Femur (tissue), 1 donor: Measurements from ENCODE around the gene WDR74.
"Not testable (repeated sequence)": the region's sequence is repeated elsewhere in the genome, so short reads cannot be mapped to it uniquely, and the experiment has no call there.

Experiments
- DNase-seq: peaks from one replicate; pipeline ENCODE4 v3.0.0-alpha.2; 2017

WDR74 gene

DNA sequence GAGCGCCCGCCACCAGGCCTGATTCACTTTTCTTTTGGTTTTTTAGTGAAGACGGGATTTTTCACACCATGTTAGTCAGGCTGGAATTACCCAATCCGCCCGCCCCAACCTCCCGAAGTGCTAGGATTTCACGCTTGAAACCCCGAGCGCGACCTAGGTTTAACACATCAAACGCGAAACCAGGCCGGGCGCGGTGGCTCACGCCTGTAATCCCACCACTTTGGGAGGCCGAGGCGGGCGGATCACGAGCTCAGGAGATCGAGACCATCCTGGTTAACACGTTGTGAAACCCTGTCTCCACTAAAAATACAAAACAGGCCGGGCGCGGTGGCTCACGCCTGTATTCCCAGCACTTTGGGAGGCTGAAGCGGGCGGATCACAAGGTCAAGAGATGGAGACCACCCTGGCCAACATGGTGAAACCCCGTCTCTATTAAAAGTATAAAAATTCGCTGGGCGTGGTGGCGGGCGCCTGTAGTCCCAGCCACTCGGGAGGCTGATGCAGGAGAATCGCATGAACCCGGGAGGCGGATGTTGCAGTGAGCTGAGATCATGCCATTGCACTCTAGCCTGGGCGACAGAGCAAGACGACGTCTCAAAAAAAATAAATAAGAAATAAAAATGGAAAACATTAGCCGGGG, 1.5 kb upstream of the WDR74 start:
- peak; percentile 75 for DNase-seq

DNA sequence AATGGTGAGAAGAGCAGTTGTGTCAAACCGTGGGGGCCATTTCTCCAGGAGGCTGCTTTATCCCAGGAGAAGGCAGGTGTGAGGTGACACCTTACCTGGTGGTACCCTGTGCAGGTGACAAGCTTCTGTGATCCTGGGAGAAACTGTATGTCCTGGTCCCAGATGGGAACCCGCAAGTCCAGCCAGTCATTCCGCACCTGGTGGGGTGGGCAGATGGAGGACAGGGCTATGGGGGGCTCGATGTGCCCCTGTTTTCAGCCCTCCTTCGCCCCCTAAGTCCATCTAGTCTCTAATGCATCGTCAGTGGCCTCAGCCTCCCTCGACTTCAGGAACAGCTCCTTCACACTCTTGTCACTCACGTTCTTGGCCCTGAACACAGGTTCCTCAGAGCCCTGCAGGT, 4.1 kb downstream of the WDR74 start:
- DNase-seq = no peak

DNA sequence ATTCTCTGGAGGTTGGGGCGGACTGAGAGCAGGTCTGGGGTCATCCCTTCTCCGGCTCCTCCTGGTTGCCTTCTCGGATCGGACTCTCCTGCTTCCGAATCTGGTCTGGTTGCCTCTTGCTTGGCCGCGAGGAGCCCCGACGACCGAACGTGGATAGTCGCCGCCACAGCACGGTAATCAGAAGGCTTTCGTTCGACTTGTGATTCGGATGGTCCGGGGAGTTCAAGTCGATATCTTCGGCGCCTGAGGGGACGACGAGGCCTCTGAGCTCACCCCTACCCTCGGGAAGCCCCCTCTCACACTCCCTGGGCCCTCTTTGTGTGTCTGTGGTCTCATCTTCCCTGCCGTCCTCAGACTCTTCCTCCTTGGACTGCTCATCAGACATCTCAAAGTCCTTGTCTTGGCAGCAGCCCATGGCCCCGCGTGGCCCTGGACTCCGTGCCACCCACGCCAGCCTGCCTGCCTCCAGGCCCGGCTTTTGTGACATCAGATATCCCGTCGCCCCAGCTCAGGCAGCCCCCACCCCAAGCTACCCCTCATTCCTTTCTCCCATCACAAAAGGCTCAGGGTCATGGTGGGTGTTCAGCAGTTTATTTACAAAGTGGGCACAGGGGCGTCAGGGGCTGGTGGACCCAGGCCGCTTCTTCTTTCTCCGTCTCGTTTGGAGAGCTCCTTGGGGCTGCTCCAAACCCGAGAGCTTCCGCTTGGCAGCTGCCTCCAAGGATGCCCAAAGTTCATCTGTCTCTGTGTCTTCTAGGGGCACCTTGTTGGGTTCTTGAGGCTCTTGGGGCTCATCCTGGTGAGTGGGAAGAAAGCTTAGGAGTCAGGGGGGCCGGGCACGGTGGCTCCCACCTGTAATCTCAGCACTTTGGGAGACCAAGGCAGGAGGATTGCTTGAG, 6.8 kb downstream of the WDR74 start, which contains the start of gene TEX54:
Gene TEX54, minus strand, starts transcription at position 506 of the 899 bp plus-strand sequence.
- DNase-seq = peak; percentile 53

DNA sequence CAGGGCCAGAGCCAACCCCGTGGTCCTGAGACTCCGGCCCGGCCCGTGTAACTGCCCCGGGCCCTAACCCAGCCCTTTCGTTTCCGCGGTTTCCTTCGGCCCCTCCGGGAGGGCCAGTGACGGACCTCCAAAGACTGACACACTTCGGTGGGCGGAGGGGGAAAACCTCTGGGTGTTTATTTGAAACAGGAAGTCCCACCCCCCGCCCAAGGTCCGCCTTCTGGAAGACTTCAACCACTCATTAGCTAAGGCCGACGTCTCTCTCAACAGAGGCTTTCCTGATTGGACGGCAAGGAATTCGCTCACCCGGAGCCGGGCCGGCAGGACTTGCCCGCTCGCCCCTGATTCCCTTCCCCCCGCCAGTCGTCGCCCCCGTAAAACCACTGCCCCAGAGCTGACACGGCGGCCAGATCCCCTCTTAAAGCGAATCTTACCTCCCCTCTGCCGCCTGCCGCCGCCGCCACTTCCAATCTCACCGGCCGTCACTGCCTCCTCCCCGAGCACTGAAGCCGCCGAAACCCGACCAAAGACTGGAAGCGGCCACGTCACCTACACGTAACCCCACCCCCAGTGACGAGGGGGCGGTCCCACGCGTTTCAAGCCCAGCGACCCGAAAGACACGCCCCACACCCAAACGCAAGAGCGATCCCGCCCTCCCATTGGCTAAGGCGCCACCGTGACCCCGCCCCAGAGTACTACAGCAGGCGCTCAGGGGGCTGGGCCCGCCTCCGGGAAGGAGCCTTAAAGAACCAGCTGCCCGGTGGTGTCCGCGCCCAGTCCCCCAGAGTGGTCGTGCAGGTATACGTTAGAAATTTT, 7.7 kb downstream of the WDR74 start, which contains the start of gene STX5:
Gene STX5, minus strand, starts transcription at position 532 of the 816 bp plus-strand sequence. CDS start 808 bp downstream, outside the sequence.
- peak; percentile 100 for DNase-seq

DNA sequence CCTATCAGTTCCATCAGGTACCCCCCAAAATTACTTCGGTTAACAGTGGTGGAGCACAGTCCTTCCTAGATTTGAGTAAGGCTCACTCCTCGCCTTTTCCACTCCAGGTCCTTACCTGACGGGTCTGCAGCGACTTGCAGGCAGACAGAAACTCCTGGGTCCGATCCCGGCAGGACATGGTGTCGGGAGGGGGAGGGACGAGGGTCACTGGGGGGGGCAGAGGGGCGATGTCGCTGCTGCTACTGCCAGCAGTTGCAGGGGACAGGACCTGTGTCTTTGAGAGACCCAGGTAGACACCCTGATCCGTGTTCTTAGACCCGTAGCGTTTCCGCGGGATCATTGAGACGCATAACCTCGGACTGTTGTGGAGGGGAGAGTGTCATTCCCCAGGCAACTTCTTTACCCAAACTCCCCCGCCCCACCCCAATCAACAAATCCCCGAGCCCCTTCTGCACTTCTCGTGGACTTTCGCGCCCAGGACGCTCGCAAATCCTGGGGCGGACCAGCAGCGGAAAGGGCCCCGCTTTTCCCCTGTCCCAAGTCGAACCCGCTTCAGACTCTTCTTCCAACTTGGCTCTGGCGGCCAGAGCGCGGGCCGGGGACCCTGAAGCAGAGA, 8.4 kb downstream of the WDR74 start:
- peak; percentile 57 for DNase-seq

DNA sequence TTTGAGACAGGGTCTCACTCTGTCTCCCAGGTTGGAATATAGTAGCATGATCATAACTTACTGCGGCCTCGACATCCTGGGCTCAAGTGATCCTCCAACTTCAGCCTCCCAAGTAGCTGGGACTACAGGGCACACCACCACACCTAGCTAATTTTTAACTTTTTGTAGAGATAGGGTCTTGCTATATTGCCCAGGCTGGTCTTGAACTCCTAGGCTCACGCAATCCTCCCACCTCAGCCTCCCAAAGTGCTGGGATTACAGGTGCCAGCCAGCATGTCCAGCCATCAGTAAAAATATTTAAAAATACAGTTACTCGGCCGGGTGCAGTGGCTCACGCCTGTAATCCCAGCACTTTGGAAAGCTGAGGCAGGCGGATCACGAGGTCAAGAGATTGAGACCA, 11.3 kb downstream of the WDR74 start:
- not testable (repeated sequence) for DNase-seq

DNA sequence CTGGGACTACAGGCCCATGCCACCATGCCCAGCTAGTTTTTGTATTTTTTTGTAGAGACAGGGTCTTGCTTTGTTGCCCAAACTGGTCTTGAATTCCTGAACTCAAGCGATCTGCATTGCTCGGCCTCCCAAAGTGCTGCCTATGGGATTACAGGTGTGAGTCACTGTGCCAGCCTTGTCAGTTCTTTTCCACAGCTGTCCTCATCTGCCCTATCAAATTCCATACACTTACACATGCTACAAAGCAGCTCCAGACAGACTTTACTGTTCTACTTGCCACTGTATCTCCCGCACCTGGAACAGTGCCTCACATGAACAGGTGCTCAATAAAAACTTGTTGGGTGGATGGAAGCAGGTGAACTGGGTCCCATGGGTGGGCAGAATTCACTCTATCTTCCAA, 15.7 kb downstream of the WDR74 start:
- DNase-seq = no peak

DNA sequence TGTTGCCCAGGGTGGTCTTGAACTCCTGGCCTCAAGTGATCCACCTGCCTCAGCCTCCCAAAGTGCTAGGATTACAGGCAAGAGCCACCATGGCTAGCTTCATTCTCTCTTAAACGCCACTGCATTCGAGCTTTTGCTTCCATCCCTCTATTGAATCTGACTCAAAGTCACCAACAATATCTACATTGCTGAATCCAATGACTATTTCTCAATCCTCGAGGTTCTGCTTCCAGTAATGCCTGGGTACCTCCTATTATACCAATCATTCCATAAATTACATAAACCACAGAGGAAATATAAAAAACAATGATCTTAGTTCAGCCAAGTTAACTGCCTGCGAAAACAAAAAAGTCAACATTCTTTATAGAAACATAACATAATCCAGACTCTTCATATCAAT, 22.3 kb downstream of the WDR74 start:
- DNase-seq = no peak

DNA sequence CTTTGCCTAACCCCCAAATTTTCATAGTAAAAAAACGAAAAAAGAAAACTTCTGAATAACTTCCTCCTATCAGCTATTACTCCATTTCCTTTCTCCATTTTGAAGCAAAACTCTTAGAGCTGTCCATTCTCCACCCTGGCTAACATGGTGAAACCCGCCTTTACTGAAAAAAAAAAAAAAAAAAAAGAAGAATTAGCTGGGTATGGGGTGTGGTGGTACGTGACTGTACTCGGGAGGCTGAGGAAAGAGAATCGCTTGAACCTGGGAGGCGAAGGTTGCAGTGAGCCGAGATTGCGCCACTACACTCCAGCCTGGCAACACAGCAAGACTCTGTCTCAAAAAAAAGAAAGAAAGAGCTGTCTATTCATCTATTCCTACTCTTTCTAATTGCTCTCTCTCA, 22.8 kb downstream of the WDR74 start:
- DNase-seq = no peak

DNA sequence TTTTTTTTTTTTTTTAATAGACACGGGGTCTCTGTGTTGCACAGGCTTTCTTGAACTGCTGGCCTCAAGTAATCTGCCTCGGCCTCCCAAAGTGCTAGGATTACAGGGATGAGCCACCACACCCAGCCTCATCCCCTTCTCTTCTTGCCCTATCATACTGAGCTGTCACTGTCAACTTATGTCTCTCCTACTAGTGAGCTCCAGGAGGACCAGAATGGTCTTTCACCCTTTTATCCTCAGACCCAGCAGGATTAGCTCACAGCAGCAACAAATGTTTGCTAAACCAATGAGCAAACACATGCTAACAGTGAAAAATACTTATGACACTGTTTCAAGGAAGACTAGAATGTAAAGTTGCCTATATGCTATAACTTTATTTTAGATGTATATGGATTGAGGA, 27.7 kb downstream of the WDR74 start:
- no peak for DNase-seq

DNA sequence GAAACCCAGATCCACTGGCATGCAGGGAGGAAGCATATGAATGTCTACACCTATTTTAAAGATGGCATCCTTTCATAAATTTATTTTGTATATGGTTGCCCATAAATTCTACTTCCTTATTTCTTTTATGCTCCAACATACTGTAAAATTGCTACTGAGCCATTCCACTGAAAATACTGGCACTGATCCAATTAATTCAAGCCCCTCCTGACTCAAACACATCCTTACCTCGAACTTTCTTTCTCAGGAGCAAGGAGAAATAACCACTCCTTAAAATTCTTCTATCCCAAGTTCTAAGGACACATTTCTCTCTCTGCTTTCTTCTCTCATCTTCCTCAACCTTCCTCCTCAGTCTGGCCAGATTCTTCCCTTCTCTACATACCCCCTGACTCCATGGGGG, 28.6 kb downstream of the WDR74 start:
- DNase-seq = no peak

DNA sequence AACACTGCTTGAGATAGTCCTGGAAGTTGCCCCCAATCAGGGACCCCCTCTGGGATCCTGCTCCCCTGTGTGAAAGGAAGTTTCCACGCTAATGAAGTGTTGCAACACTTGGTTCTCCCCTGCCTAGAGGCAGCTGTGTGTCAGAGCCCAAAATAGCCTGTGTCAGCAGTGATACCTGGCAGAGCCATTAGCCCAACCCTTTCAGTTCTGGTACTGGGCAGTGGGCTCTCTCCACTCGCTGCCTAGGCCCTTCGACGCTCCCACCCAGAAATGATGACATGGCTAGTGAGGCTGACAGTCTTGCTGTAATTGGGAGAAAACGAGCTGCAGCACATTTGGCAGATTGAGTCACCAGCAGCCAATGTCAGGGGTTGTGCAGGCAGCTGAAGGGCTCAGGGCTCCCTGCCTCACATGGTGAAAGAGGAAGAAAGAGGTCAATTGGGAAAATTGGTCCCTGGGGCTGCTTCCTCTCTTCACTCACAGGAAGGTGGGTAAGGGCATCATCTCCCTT, 32.7 kb downstream of the WDR74 start:
- DNase-seq = peak; percentile 39

DNA sequence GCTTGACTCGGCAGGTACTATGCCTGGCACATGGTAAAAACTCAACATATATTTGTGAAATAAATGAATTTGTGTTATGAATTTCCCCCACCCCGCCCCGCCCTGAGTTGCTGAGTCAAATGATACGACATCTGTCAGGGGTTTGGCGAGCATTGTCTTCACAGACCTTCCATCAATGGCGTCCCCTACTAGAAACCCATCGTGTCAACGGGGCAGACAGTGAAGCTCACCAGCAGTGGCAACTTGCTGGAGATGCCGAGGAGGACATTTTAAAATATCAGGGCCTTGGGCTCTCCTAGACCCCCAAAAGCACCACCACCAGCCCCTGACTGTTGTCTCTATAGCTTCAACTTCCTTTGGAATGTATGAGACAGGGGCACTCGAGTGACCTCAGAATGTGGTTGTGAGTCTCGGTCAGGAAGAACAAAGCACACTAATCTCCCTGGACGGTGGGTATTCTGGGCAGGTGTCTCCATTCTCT, 33.4 kb downstream of the WDR74 start:
- peak; percentile 38 for DNase-seq

DNA sequence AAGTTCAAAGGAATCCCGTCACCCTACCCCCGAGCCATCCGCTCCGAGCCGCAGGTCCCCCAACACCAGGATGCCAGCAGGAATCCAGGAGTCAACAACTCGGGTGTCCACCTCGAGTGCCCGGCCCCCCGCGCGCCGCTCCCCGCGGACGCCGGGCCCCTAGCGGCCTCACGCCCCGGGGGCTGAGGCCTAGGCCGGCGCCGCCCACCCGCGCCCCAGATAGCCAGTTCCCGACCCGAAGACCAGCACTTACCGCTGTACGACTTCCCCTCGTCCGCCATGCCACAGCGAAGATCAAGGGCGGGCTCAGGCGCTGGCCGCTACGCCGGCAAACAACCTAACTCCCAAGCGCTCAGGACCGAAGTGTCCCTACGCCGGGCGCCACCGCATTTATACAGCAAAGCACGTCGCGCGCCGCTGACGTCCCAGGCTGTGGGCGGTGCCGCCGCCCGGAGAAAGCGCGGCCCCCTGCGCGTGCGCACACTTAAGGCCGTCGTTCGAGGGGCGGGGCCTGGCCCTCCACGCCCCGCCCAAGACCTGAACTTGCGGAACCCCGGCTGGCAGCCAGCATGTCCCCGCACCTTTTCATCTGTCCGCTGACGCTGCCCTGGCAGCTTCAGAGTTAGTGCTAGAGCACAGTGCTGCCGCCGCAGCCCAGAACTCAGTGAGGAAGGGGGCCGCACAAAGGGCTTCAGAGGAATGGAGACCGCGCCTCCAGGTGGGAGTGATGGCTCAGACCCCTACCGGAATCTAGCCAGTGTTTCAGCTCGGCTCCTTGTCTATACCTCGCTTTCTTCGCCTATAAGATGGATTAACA, 34.1 kb downstream of the WDR74 start, which contains the start of gene NXF1:
Gene NXF1, minus strand, starts transcription at position 365 of the 817 bp plus-strand sequence. Its CDS starts 84 bp downstream, at position 281.
- DNase-seq = peak; percentile 96

DNA sequence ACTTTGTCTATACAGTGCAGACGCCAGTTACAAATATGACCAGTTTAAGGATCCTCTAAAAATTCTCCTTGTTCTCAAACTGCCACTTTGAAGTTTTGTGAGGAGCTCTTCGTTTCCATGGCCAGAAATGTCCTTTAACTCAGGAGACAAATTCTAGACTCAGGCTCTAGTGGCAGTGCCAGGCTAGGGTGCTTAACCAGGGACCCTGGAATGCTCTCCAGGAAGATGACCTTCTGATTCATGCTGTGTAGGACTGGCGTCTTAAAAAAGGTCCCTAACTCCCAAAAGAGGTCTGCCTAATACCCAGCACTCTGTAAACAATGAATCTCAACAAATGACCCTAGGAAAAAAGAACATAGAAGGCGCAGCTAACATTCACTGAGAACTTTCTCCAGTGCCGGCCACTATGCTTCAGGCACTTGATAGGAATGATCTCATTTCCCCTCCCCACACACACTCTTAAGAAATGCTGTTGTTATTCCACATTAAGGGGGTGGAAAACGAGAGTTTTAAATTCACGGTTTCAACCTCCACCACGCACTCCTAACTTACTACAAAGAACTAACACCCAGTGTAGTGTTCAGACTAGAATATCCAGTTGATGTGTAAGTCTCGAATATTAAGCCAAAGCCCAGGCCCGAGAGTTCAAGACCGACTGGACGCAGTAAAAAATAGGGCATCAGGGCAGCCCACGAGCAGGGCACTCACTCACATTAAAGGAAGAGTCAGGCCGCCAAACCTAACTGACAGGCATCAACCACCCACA, 34.9 kb downstream of the WDR74 start:
- DNase-seq = no peak

DNA sequence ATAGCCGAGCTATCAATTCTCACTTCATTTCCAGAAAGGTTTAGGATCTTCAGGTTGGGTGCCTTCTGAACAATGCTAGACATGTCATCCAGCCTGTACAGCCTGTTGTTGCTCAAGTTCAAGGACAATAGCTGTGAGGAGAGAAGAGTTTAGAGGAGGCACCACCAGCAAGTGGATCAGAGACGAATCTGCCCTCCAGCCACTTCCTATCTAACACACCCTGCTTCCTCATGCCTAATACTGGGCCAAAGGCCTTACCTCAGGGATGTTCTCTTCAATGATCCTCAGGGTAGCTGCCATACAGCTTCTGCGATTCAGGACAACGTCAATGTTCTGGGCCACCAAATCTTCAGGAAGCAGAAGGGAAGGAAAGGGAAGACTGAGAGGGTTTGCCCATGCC, 38.3 kb downstream of the WDR74 start:
- DNase-seq = no peak

DNA sequence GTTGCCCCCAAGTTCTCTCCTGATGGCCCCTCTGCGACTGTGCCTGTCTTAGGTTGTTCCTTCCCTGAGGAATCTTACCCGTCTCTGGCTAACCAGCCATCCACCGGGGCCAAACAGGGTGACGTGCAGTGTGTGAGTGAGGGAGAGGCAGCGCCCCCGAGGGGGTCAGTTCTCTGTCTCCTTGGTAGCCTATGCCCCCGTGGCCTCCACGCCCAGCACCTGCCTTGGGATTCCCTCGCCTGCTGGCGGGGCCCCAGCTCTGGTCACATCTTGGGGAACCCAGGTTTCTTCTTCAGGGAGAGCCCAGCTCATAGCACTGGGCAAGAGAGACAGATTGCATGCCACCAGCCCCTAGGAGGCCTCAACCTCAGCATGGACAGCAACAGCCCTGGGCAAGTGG, 39.9 kb downstream of the WDR74 start:
- no peak for DNase-seq

DNA sequence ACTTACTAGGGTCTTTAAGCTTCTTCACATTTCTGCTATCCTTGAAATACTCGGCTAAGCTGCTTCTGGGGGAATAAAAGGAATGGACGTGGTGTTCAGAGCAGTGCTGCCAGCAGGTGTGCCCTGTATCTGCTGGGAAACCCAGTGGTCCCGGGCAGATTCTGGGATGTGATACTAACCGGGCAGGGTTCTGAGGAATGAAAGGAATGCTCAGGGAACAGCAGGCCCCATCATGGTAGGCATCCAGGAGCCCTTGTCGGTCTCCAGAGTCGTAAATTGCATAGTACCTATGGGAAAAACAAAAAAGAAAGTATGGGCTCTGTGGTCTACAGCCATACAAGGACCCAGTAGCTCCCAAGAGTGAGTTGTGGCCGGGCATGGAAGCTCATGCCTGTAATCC, 43.1 kb downstream of the WDR74 start:
- DNase-seq = no peak

DNA sequence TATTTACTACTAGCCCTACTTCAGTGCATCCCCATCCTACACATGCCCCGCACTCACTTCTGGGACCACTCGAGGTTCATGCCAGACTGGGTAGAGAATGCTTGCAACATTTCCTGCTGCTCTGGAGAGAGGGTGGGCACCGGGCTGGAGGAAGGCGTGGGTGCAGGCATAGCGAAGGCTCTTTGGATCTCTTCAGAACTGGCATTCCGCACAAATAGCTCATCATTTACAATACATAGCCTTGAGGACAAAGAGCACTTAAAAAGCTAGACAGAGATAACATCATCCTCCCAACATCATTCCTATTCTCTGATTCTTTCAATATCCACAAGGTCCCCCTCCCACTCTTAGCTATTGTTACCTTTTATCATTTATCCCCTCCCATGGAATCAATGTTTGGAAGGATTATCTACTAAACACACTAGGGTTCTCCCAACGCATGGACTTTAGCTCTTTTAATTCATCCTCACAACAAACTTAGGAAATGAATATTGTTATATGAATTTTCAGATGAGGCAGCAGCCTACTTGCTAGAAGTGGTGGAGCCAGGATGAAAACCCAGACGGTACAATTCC, 45.1 kb downstream of the WDR74 start:
- DNase-seq = no peak

DNA sequence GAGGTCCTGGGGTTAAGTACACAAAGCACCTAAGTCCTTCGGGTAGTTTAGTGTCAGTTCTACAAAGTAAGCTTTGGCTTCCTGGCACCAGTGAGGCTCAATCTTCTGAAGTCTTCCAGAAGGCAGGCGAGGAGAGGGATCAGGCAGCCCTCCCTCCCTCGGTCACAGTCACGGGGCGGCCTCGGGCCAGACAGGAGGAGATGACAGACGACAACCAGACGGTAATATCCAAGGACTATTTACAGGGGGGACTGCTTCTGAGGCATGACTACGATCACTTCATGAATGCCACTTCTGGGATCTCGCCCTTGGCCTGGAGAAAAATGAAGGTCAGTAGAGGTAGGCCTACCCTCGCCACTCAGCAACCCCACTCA, 47.2 kb downstream of the WDR74 start:
- DNase-seq = peak; percentile 42
